H1 (cell line): ENCODE measurements around the gene PPP2R1A. TPM values are rescaled to one million over a fixed set of nuclear protein-coding genes. Genes with fewer than 3 reads are reported as not detected.

Source experiments
- ASH2L ChIP-seq: fragments of 200-600, 300-600 bp; sonication (generic); IDR thresholded peaks from one replicate; pipeline ENCODE4 v1.7.1; 2017; ENCODE audit warnings: low read length
- EP300 ChIP-seq, 2 experiments: IDR thresholded peaks; 1 replicate in 1 of 2; 2 replicates in 1 of 2; pipeline ENCODE4 v1.6.1; 2011 to 2012; ENCODE audit warnings: low read depth in 2 of 2, low read length in 2 of 2, mild to moderate bottlenecking in 2 of 2, borderline replicate concordance in 1 of 2, inconsistent platforms in 1 of 2, moderate library complexity in 1 of 2
- JUN ChIP-seq: IDR thresholded peaks from 2 replicates; pipeline ENCODE4 v1.6.1; 2011; ENCODE audit warnings: low read depth, mild to moderate bottlenecking, improper control_type of control experiment, low read length
- RAD21 ChIP-seq, 2 experiments: IDR thresholded peaks in 1 of 2; conservative IDR thresholded peaks in 1 of 2; 2 replicates each; pipeline ENCODE4 v1.6.1; 2011; ENCODE audit warnings: low read depth in 2 of 2, low read length in 2 of 2, improper control_type of control experiment in 1 of 2, inconsistent platforms in 1 of 2, mild to moderate bottlenecking in 1 of 2, moderate library complexity in 1 of 2
- RBBP5 ChIP-seq: IDR thresholded peaks from 2 replicates; pipeline ENCODE4 v1.7.1; 2012; ENCODE audit warnings: low read depth, mild to moderate bottlenecking, inconsistent platforms, low read length, moderate library complexity, borderline replicate concordance
- RFX5 ChIP-seq: IDR thresholded peaks from 2 replicates; pipeline ENCODE4 v1.6.1; 2011; ENCODE audit warnings: low read depth, low read length, improper control_type of control experiment, borderline replicate concordance
- polyA plus RNA-seq, 7 experiments: library from polyadenylated mRNA; depleted of rRNA in 3 of 7; stranded (reverse) in 5 of 7; unstranded in 2 of 7; fragments of >200 nt in 5 of 7; fragments of 200-250 nt in 2 of 7; gene quantifications; 1 replicate in 5 of 7; 2 replicates in 1 of 7; 4 replicates in 1 of 7; pipeline versions ENCODE4 v1.2.1 to v1.2.3, GENCODE V29; 2011 to 2013; ENCODE audit warnings: missing spikeins in 2 of 7, mixed read lengths in 2 of 7
- total RNA-seq: library from RNA; stranded (reverse); fragmentation: NEBNext Ultra II Directional; extraction: Animal tissue kit (Norgen Biotek cat#: 25700); gene quantifications from 2 replicates; pipeline ENCODE4 v1.2.1, GENCODE V29; 2021
- TF ChIP-seq, protein P1 (sequence below), 3 experiments: IDR thresholded peaks; 1 replicate in 2 of 3; 2 replicates in 1 of 3; pipeline versions ENCODE4 v1.5.1 to v1.6.1; 2011; ENCODE audit warnings: low read length in 3 of 3, mild to moderate bottlenecking in 3 of 3, inconsistent platforms in 2 of 3, low read depth in 1 of 3, moderate library complexity in 1 of 3; ENCODE audit not compliant: insufficient read depth in 1 of 3; ENCODE audit errors: control extremely low read depth in 1 of 3
- TF ChIP-seq, protein P2 (sequence below): IDR thresholded peaks from 2 replicates; pipeline ENCODE4 v1.6.1; 2011; ENCODE audit warnings: low read depth, mild to moderate bottlenecking, low read length; ENCODE audit not compliant: insufficient read depth

The PPP2R1A gene
- total and polyA plus RNA-seq, 2 of the 8 experiments (the other 6 are each of a cell fraction or from before 2014, with no cell fraction given): 380 to 382 TPM

DNA sequence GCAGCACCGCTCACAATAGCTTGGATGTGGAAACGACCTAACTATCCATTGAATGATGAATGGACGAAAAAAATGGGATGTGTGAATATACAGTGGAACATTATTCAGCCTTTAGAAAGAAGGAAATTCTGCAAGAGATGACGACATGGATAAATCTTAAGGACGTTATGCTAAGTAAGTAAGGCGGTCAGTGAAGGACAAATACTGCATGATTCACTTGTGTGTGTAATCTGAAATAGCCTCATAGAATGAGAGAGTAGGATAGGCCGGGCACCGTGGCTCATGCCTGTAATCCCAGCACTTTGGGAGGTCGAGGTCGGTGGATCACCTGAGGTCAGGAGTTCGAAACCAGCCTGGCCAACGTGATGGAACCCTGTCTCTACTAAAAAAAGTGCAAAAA, 54.2 kb downstream of the PPP2R1A start (continued):
- TF ChIP-seq, protein P1, sequence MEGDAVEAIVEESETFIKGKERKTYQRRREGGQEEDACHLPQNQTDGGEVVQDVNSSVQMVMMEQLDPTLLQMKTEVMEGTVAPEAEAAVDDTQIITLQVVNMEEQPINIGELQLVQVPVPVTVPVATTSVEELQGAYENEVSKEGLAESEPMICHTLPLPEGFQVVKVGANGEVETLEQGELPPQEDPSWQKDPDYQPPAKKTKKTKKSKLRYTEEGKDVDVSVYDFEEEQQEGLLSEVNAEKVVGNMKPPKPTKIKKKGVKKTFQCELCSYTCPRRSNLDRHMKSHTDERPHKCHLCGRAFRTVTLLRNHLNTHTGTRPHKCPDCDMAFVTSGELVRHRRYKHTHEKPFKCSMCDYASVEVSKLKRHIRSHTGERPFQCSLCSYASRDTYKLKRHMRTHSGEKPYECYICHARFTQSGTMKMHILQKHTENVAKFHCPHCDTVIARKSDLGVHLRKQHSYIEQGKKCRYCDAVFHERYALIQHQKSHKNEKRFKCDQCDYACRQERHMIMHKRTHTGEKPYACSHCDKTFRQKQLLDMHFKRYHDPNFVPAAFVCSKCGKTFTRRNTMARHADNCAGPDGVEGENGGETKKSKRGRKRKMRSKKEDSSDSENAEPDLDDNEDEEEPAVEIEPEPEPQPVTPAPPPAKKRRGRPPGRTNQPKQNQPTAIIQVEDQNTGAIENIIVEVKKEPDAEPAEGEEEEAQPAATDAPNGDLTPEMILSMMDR (IDR thresholded peaks at IDR 0.05; ENCODE audit: control extremely low read depth in 1 of 3, insufficient read depth in 1 of 3, low read depth in 1 of 3, low read length in 3 of 3): no peak
- TF ChIP-seq RAD21 (IDR thresholded peaks at IDR 0.05 in 1 of 2, conservative IDR thresholded peaks at IDR 0.05 in 1 of 2; ENCODE audit: low read depth in 2 of 2, low read length in 2 of 2) (no peak), EP300 (IDR thresholded peaks at IDR 0.05; ENCODE audit: borderline replicate concordance in 1 of 2, low read depth in 2 of 2, low read length in 2 of 2) (no peak), RFX5 (no peak), JUN (no peak), RBBP5 (no peak), ASH2L (no peak)
- TF ChIP-seq, protein P2, sequence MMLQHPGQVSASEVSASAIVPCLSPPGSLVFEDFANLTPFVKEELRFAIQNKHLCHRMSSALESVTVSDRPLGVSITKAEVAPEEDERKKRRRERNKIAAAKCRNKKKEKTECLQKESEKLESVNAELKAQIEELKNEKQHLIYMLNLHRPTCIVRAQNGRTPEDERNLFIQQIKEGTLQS: no peak
- TF ChIP-seq, all 59 proteins: peak for 0
